Hepatocyte (in vitro differentiated cells): Measurements from ENCODE around the gene NDUFA5. TPM values are rescaled to one million over a fixed set of nuclear protein-coding genes. Genes with fewer than 3 reads are reported as not detected.
"Not testable (repeated sequence)": the region's sequence is repeated elsewhere in the genome, so short reads cannot be mapped to it uniquely, and the experiment has no call there.

Experiments used
- DNase-seq: peaks from one replicate; pipeline ENCODE4 v3.0.0-alpha.2; 2016; ENCODE audit warnings: low spot score
- H2AFZ ChIP-seq: fragments of 200-600 bp; sonication (generic); 2 replicates; pipeline ENCODE4 v1.6.0; 2016; ENCODE audit warnings: antibody characterized with exemption, mild to moderate bottlenecking
- H3K27ac ChIP-seq: fragments of 200-600 bp; sonication (generic); 2 replicates; pipeline ENCODE4 v1.5.1; 2016; ENCODE audit warnings: mild to moderate bottlenecking
- H3K27me3 ChIP-seq: fragments of 200-600 bp; sonication (generic); 2 replicates; pipeline ENCODE4 v1.6.1; 2016
- H3K36me3 ChIP-seq: fragments of 200-600 bp; sonication (generic); replicated peaks from 2 replicates; pipeline ENCODE4 v1.5.1; 2016; ENCODE audit warnings: low read depth; ENCODE audit not compliant: insufficient read depth
- H3K4me1 ChIP-seq: fragments of 200-600 bp; sonication (generic); 2 replicates; pipeline ENCODE4 v1.5.1; 2016; ENCODE audit warnings: mild to moderate bottlenecking, moderate library complexity; ENCODE audit not compliant: insufficient read depth
- H3K4me2 ChIP-seq: fragments of 200-600 bp; sonication (generic); 2 replicates; pipeline ENCODE4 v1.6.0; 2016
- H3K4me3 ChIP-seq: fragments of 200-600 bp; sonication (generic); 2 replicates; pipeline ENCODE4 v1.5.1; 2016; ENCODE audit warnings: mild to moderate bottlenecking
- H3K79me2 ChIP-seq: fragments of 200-600 bp; sonication (generic); 2 replicates; pipeline ENCODE4 v1.6.0; 2017; ENCODE audit warnings: mild to moderate bottlenecking
- H3K9me2 ChIP-seq: fragments of 200-600 bp; sonication (generic); replicated peaks from 2 replicates; pipeline ENCODE4 v1.6.0; 2017; ENCODE audit warnings: mild to moderate bottlenecking; ENCODE audit not compliant: insufficient read depth
- H3K9me3 ChIP-seq: fragments of 200-600 bp; sonication (generic); 2 replicates; pipeline ENCODE4 v1.5.1; 2016; ENCODE audit warnings: low read depth, mild to moderate bottlenecking
- H4K20me1 ChIP-seq: fragments of 200-600 bp; sonication (generic); 2 replicates; pipeline ENCODE4 v1.6.0; 2016; ENCODE audit warnings: mild to moderate bottlenecking; ENCODE audit not compliant: insufficient read depth, poor library complexity, severe bottlenecking
- CTCF ChIP-seq: fragments of 200-600 bp; sonication (generic); IDR thresholded peaks from 2 replicates; pipeline ENCODE4 v1.5.1; 2016; ENCODE audit warnings: antibody characterized with exemption, mild to moderate bottlenecking; ENCODE audit not compliant: poor library complexity
- EZH2 ChIP-seq: fragments of 200-600 bp; sonication (generic); IDR thresholded peaks from 2 replicates; pipeline ENCODE4 v1.6.1; 2016; ENCODE audit warnings: antibody characterized with exemption, mild to moderate bottlenecking, borderline replicate concordance
- EZH2phosphoT487 ChIP-seq: fragments of 200-600 bp; sonication (generic); IDR thresholded peaks from one replicate; pipeline ENCODE4 v1.6.1; 2018; ENCODE audit warnings: antibody characterized with exemption, mild to moderate bottlenecking, low read depth, moderate library complexity; ENCODE audit not compliant: unreplicated experiment, severe bottlenecking
- WGBS: methylation state at CpG from one replicate; pipeline ENCODE4 v1.1.6; 2016; ENCODE audit warnings: low lambda C conversion rate; ENCODE audit errors: missing lambda C conversion rate; 5-methylcytosine and 5-hydroxymethylcytosine counted together
- polyA plus RNA-seq: library from polyadenylated mRNA; unstranded; fragments of >200 nt; fragmentation: Nextera tagmentation; extraction: Ambion mirVana; gene quantifications from 2 replicates; pipeline ENCODE4 v1.2.1, GENCODE V29; 2016
- total RNA-seq: library from RNA; depleted of rRNA; stranded (reverse); fragments of >200 nt; gene quantifications from 2 replicates; pipeline ENCODE4 v1.2.3, GENCODE V29; 2014

The NDUFA5 gene
- total and polyA plus RNA-seq, 2 experiments from 2014 or later = 104 to 127 TPM

GRCh38 chr7:123528265-123528664 lies 29.4 kb downstream of the NDUFA5 start:
- H3K4me2 ChIP-seq = peak overlapping the region; percentile 63
- no peak overlapping the region for H3K4me3 ChIP-seq
- TF ChIP-seq EZH2 = no peak
- TF ChIP-seq CTCF = no peak
- no peak for TF ChIP-seq EZH2phosphoT487
- peaks cover 6% of the 10 kb centered on the region for H3K27me3 ChIP-seq
- no peaks in the 10 kb centered on the region for H3K4me1 ChIP-seq
- H2AFZ ChIP-seq = peak overlapping the region; percentile 38
- no peaks in the 10 kb centered on the region for H4K20me1 ChIP-seq
- H3K9me2 ChIP-seq = no peaks in the 10 kb centered on the region
- no peak for DNase-seq
- H3K9me3 ChIP-seq = no peaks in the 10 kb centered on the region
- no peaks in the 10 kb centered on the region for H3K36me3 ChIP-seq
- no peaks in the 10 kb centered on the region for H3K79me2 ChIP-seq
- H3K27ac ChIP-seq = peak overlapping the region; percentile 64
- 29% methylated on average over 5 of the region's 5 CpGs for WGBS

- H3K27me3 ChIP-seq, H3K9me3 ChIP-seq, H3K79me2 ChIP-seq, H3K4me3 ChIP-seq, H3K36me3 ChIP-seq, DNase-seq, H3K9me2 ChIP-seq, H4K20me1 ChIP-seq, H3K4me1 ChIP-seq: not testable (repeated sequence)
- peak overlapping the region; percentile 38 for H2AFZ ChIP-seq
- WGBS = 30% methylated on average over 22 of the region's 24 CpGs
- peak overlapping the region; percentile 64 for H3K27ac ChIP-seq
- H3K4me2 ChIP-seq = peak overlapping the region; percentile 65
Measured at GRCh38 chr7:123527712-123528225, 29.8 kb downstream of the NDUFA5 start.

- not testable (repeated sequence) for H3K27me3 ChIP-seq, H3K4me3 ChIP-seq, H3K4me2 ChIP-seq, H2AFZ ChIP-seq, H3K79me2 ChIP-seq, H3K27ac ChIP-seq, H4K20me1 ChIP-seq, H3K36me3 ChIP-seq, H3K9me2 ChIP-seq, H3K9me3 ChIP-seq, DNase-seq, H3K4me1 ChIP-seq
- 94% methylated on average over 6 of the region's 7 CpGs for WGBS
Measured at GRCh38 chr7:123526533-123526932, 31.1 kb downstream of the NDUFA5 start.

- Histone ChIP-seq H3K27me3 (no peaks in the 10 kb centered on the region), H3K36me3 (no peaks in the 10 kb centered on the region), H3K9me3 (no peaks in the 10 kb centered on the region), H3K4me1 (no peaks in the 10 kb centered on the region), H3K4me2 (no peak overlapping the region), H3K27ac (no peak overlapping the region), H3K9me2 (no peaks in the 10 kb centered on the region), H4K20me1 (no peaks in the 10 kb centered on the region), H3K4me3 (no peak overlapping the region), H3K79me2 (no peaks in the 10 kb centered on the region), H2AFZ (no peak overlapping the region)
- WGBS = 79% methylated on average over 2 of the region's 2 CpGs
- no peak for TF ChIP-seq CTCF
- no peak for TF ChIP-seq EZH2
- no peak for TF ChIP-seq EZH2phosphoT487
- peak; percentile 23 for DNase-seq
Measured at GRCh38 chr7:123522066-123522465, 35.6 kb downstream of the NDUFA5 start.
